Measurements from ENCODE around the gene GABARAP. TPM values are rescaled to one million over a fixed set of nuclear protein-coding genes. Genes with fewer than 3 reads are reported as not detected.

The GABARAP gene
- total and polyA plus RNA-seq, 2 of the 8 experiments (the other 6 are each of a cell fraction or from before 2014, with no cell fraction given), result 252 to 581 TPM

DNA sequence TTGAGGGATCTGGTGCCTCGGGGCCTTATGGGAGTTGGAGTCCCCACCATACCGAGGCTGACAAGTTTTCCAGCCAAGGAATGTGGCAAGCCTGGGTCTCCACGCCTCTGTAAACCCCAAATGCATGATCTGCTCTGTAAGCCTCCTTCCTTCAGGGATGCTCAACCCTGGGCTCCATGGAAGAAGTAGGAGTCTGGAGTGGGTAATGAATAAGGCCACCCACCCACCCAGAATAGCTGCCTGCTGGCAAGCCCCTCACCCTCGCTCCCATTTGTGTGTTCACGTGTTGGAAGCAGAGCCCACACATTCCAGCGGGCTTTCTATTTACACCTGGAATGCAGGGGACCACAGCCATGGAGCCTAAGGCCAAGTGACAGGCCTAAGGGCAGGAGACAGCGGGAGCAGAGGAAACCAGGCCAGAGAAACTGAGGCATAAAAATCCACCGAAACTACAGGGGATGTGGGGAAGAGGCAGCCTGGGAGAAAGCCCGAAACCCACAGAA is 27.1 kb downstream of the GABARAP start (continued):
- TF ChIP-seq, protein P1, sequence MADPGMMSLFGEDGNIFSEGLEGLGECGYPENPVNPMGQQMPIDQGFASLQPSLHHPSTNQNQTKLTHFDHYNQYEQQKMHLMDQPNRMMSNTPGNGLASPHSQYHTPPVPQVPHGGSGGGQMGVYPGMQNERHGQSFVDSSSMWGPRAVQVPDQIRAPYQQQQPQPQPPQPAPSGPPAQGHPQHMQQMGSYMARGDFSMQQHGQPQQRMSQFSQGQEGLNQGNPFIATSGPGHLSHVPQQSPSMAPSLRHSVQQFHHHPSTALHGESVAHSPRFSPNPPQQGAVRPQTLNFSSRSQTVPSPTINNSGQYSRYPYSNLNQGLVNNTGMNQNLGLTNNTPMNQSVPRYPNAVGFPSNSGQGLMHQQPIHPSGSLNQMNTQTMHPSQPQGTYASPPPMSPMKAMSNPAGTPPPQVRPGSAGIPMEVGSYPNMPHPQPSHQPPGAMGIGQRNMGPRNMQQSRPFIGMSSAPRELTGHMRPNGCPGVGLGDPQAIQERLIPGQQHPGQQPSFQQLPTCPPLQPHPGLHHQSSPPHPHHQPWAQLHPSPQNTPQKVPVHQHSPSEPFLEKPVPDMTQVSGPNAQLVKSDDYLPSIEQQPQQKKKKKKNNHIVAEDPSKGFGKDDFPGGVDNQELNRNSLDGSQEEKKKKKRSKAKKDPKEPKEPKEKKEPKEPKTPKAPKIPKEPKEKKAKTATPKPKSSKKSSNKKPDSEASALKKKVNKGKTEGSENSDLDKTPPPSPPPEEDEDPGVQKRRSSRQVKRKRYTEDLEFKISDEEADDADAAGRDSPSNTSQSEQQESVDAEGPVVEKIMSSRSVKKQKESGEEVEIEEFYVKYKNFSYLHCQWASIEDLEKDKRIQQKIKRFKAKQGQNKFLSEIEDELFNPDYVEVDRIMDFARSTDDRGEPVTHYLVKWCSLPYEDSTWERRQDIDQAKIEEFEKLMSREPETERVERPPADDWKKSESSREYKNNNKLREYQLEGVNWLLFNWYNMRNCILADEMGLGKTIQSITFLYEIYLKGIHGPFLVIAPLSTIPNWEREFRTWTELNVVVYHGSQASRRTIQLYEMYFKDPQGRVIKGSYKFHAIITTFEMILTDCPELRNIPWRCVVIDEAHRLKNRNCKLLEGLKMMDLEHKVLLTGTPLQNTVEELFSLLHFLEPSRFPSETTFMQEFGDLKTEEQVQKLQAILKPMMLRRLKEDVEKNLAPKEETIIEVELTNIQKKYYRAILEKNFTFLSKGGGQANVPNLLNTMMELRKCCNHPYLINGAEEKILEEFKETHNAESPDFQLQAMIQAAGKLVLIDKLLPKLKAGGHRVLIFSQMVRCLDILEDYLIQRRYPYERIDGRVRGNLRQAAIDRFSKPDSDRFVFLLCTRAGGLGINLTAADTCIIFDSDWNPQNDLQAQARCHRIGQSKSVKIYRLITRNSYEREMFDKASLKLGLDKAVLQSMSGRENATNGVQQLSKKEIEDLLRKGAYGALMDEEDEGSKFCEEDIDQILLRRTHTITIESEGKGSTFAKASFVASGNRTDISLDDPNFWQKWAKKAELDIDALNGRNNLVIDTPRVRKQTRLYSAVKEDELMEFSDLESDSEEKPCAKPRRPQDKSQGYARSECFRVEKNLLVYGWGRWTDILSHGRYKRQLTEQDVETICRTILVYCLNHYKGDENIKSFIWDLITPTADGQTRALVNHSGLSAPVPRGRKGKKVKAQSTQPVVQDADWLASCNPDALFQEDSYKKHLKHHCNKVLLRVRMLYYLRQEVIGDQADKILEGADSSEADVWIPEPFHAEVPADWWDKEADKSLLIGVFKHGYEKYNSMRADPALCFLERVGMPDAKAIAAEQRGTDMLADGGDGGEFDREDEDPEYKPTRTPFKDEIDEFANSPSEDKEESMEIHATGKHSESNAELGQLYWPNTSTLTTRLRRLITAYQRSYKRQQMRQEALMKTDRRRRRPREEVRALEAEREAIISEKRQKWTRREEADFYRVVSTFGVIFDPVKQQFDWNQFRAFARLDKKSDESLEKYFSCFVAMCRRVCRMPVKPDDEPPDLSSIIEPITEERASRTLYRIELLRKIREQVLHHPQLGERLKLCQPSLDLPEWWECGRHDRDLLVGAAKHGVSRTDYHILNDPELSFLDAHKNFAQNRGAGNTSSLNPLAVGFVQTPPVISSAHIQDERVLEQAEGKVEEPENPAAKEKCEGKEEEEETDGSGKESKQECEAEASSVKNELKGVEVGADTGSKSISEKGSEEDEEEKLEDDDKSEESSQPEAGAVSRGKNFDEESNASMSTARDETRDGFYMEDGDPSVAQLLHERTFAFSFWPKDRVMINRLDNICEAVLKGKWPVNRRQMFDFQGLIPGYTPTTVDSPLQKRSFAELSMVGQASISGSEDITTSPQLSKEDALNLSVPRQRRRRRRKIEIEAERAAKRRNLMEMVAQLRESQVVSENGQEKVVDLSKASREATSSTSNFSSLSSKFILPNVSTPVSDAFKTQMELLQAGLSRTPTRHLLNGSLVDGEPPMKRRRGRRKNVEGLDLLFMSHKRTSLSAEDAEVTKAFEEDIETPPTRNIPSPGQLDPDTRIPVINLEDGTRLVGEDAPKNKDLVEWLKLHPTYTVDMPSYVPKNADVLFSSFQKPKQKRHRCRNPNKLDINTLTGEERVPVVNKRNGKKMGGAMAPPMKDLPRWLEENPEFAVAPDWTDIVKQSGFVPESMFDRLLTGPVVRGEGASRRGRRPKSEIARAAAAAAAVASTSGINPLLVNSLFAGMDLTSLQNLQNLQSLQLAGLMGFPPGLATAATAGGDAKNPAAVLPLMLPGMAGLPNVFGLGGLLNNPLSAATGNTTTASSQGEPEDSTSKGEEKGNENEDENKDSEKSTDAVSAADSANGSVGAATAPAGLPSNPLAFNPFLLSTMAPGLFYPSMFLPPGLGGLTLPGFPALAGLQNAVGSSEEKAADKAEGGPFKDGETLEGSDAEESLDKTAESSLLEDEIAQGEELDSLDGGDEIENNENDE (IDR thresholded peaks at IDR 0.05; ENCODE audit: insufficient replicate concordance, low read length), result no peak
- TF ChIP-seq BCL11A (IDR thresholded peaks at IDR 0.05; ENCODE audit: low read depth in 2 of 2, low read length in 2 of 2), result no peak
- no peak for TF ChIP-seq MAFK (IDR thresholded peaks at IDR 0.05; ENCODE audit: low read depth, low read length)
- TF ChIP-seq CHD1 (IDR thresholded peaks at IDR 0.05; ENCODE audit: low read depth, low read length), result no peak
- TF ChIP-seq CTBP2 (IDR thresholded peaks at IDR 0.05; ENCODE audit: borderline replicate concordance, insufficient read depth, insufficient read length, low read length), result no peak
- TF ChIP-seq RFX5 (IDR thresholded peaks at IDR 0.05; ENCODE audit: borderline replicate concordance, low read depth, low read length), result no peak
- TF ChIP-seq KDM5A (IDR thresholded peaks at IDR 0.05; ENCODE audit: low read length), result no peak
- no peak; the same call in 1 of the 2 replicates for TF ChIP-seq SP1 (IDR thresholded peaks at IDR 0.05; ENCODE audit: low read depth, low read length)
- TF ChIP-seq PHF8 (conservative IDR thresholded peaks at IDR 0.05; ENCODE audit: low read depth, low read length), result no peak
- no peak for TF ChIP-seq FOSL1 (IDR thresholded peaks at IDR 0.05; ENCODE audit: insufficient read depth, low read depth, low read length)
- no peak for TF ChIP-seq TAF1 (IDR thresholded peaks at IDR 0.05; ENCODE audit: low read depth, low read length)
- TF ChIP-seq GABPA (IDR thresholded peaks at IDR 0.05; ENCODE audit: borderline replicate concordance, insufficient read depth, low read length), result no peak
